GM23338 (cell line): ENCODE data around the gene SLC44A1. TPM values are rescaled to one million over a fixed set of nuclear protein-coding genes. Genes with fewer than 3 reads are reported as not detected.
"Not testable (repeated sequence)": the region's sequence is repeated elsewhere in the genome, so short reads cannot be mapped to it uniquely, and the experiment has no call there.

Source experiments
- ATAC-seq: fragments of 200-7000 bp; cut with Tn5 transposase; 3 replicates; pipeline ENCODE4 v1.9.1; 2020
- DNase-seq: peaks from one replicate; pipeline ENCODE4 v3.0.0-alpha.2; 2015; ENCODE audit warnings: low spot score
- H2AFZ ChIP-seq: fragments of 200-600 bp; sonication (generic); 2 replicates; pipeline ENCODE4 v1.8.0; 2016; ENCODE audit warnings: antibody characterized with exemption, mild to moderate bottlenecking, moderate library complexity
- H3F3A ChIP-seq: fragments of 200-600 bp; sonication (generic); replicated peaks from 2 replicates; pipeline ENCODE4 v1.8.0; 2017; ENCODE audit warnings: antibody characterized with exemption, mixed run types, low read depth
- H3K27ac ChIP-seq: fragments of 200-600 bp; sonication (generic); 2 replicates; pipeline ENCODE4 v1.6.1; 2016; ENCODE audit warnings: low read depth
- H3K27me3 ChIP-seq: fragments of 200-600 bp; sonication (generic); 2 replicates; pipeline ENCODE4 v1.8.0; 2016; ENCODE audit warnings: mild to moderate bottlenecking, mixed run types, moderate library complexity; ENCODE audit not compliant: insufficient read depth
- H3K36me3 ChIP-seq: fragments of 200-600 bp; sonication (generic); 2 replicates; pipeline ENCODE4 v1.8.0; 2016; ENCODE audit warnings: mild to moderate bottlenecking; ENCODE audit not compliant: insufficient read depth
- H3K4me1 ChIP-seq: fragments of 200-600 bp; sonication (generic); 2 replicates; pipeline ENCODE4 v1.8.0; 2016; ENCODE audit warnings: mild to moderate bottlenecking, moderate library complexity; ENCODE audit not compliant: insufficient read depth
- H3K4me2 ChIP-seq: fragments of 200-600 bp; sonication (generic); 2 replicates; pipeline ENCODE4 v1.7.1; 2017; ENCODE audit warnings: mixed run types
- H3K4me3 ChIP-seq: fragments of 200-600 bp; sonication (generic); 2 replicates; pipeline ENCODE4 v1.6.1; 2016; ENCODE audit warnings: mixed run types
- H3K79me2 ChIP-seq: fragments of 200-600 bp; sonication (generic); replicated peaks from 2 replicates; pipeline ENCODE4 v1.8.0; 2017; ENCODE audit warnings: mild to moderate bottlenecking; ENCODE audit not compliant: insufficient read depth
- H3K9me2 ChIP-seq: fragments of 200-600 bp; sonication (generic); 2 replicates; pipeline ENCODE4 v1.8.0; 2017; ENCODE audit not compliant: insufficient read depth
- H4K20me1 ChIP-seq: fragments of 200-600 bp; sonication (generic); replicated peaks from 2 replicates; pipeline ENCODE4 v1.8.0; 2017; ENCODE audit warnings: mild to moderate bottlenecking; ENCODE audit not compliant: insufficient read depth
- H3K27ac Mint-ChIP-seq: 2 replicates; pipeline ENCODE4 v1.8.0; 2020; ENCODE audit warnings: inconsistent platforms, mild to moderate bottlenecking, moderate library complexity, mixed read lengths
- H3K27me3 Mint-ChIP-seq: 3 replicates; pipeline ENCODE4 v1.8.0; 2022; ENCODE audit warnings: low read depth, mild to moderate bottlenecking, moderate library complexity, mixed read lengths, inconsistent platforms; ENCODE audit not compliant: insufficient read depth, poor library complexity
- H3K36me3 Mint-ChIP-seq: 3 replicates; pipeline ENCODE4 v1.8.0; 2021; ENCODE audit warnings: low read depth, mild to moderate bottlenecking, inconsistent platforms, moderate library complexity, mixed read lengths
- H3K4me1 Mint-ChIP-seq: 3 replicates; pipeline ENCODE4 v1.8.0; 2020; ENCODE audit warnings: mild to moderate bottlenecking, inconsistent platforms, mixed read lengths
- H3K4me3 Mint-ChIP-seq: 3 replicates; pipeline ENCODE4 v1.8.0; 2021; ENCODE audit warnings: moderate library complexity, mild to moderate bottlenecking, inconsistent platforms, mixed read lengths
- H3K9me3 Mint-ChIP-seq: 3 replicates; pipeline ENCODE4 v1.8.0; 2020; ENCODE audit warnings: moderate library complexity, mild to moderate bottlenecking, inconsistent platforms, mixed read lengths
- ETS1 ChIP-seq: IDR thresholded peaks from 2 replicates; pipeline ENCODE4 v1.6.1; 2016; ENCODE audit warnings: antibody characterized with exemption
- EZH2 ChIP-seq: fragments of 200-600 bp; sonication (generic); IDR thresholded peaks from one replicate; pipeline ENCODE4 v1.8.0; 2017; ENCODE audit warnings: antibody characterized with exemption, mild to moderate bottlenecking, low read depth; ENCODE audit not compliant: unreplicated experiment
- EZH2phosphoT487 ChIP-seq: fragments of 200-600 bp; sonication (generic); IDR thresholded peaks from one replicate; pipeline ENCODE4 v1.8.1; 2018; ENCODE audit warnings: antibody characterized with exemption; ENCODE audit not compliant: unreplicated experiment
- JUNB ChIP-seq: IDR thresholded peaks from one replicate; pipeline ENCODE4 v1.6.1; 2016; ENCODE audit warnings: antibody characterized with exemption; ENCODE audit not compliant: unreplicated experiment
- NANOG ChIP-seq: IDR thresholded peaks from 2 replicates; pipeline ENCODE4 v1.6.1; 2016; ENCODE audit warnings: antibody characterized with exemption, borderline replicate concordance
- REST ChIP-seq: IDR thresholded peaks from one replicate; pipeline ENCODE4 v1.6.1; 2018; ENCODE audit warnings: antibody characterized with exemption; ENCODE audit not compliant: unreplicated experiment
- STAT1 ChIP-seq: IDR thresholded peaks from one replicate; pipeline ENCODE4 v1.6.1; 2016; ENCODE audit warnings: antibody characterized with exemption; ENCODE audit not compliant: unreplicated experiment
- ZNF114 ChIP-seq: fragments of 250-450 bp; sonication (Bioruptor Pico); IDR thresholded peaks from 2 replicates; pipeline ENCODE4 v1.5.0; 2020; ENCODE audit warnings: mild to moderate bottlenecking, moderate library complexity
- ZNF331 ChIP-seq: fragments of 250-450 bp; sonication (Bioruptor Pico); IDR thresholded peaks from 2 replicates; pipeline ENCODE4 v1.5.0; 2020; ENCODE audit warnings: low read depth, mild to moderate bottlenecking, moderate library complexity
- polyA plus RNA-seq: library from polyadenylated mRNA; unstranded; fragments of >200 nt; fragmentation: Nextera tagmentation; extraction: Ambion mirVana; gene quantifications from 2 replicates; pipeline ENCODE4 v1.2.1, GENCODE V29; 2016
- total RNA-seq: library from RNA; depleted of rRNA; stranded (reverse); fragments of >200 nt; shearing (Covaris generic); gene quantifications from 2 replicates; pipeline ENCODE4 v1.2.3, GENCODE V29; 2014
- TF ChIP-seq, protein P1 (sequence below), 2 experiments: fragments of 200-600 bp in 1 of 2; sonication (generic) in 1 of 2; conservative IDR thresholded peaks; 2 replicates each; pipeline versions ENCODE4 v1.5.1 to v1.6.1; 2016 to 2017; ENCODE audit warnings: antibody characterized with exemption in 2 of 2, low read depth in 2 of 2, mild to moderate bottlenecking in 2 of 2, moderate library complexity in 1 of 2

The SLC44A1 gene
- total and polyA plus RNA-seq, 2 experiments from 2014 or later: 14.9 to 75.0 TPM

DNA sequence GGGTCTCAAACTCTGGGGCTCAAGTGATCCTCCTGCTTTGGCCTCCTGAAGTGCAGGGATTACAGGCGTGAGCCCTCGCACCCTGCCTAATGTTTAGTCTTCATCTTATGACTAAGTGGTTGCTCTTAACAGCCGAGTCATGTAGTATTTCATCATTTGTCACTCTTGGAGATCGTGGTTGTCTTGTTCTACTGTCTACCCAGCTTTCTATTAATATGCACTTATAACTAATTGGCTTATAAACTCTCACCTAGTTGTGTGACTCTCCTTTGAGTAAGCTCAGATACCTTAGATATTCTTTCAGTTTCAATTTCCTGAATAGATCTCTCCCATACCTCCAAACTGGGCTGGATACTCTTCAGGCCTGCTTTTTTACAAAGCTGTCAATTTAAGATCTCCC is 19.9 kb downstream of the SLC44A1 start (continued):
- TF ChIP-seq, protein P1, sequence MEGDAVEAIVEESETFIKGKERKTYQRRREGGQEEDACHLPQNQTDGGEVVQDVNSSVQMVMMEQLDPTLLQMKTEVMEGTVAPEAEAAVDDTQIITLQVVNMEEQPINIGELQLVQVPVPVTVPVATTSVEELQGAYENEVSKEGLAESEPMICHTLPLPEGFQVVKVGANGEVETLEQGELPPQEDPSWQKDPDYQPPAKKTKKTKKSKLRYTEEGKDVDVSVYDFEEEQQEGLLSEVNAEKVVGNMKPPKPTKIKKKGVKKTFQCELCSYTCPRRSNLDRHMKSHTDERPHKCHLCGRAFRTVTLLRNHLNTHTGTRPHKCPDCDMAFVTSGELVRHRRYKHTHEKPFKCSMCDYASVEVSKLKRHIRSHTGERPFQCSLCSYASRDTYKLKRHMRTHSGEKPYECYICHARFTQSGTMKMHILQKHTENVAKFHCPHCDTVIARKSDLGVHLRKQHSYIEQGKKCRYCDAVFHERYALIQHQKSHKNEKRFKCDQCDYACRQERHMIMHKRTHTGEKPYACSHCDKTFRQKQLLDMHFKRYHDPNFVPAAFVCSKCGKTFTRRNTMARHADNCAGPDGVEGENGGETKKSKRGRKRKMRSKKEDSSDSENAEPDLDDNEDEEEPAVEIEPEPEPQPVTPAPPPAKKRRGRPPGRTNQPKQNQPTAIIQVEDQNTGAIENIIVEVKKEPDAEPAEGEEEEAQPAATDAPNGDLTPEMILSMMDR (conservative IDR thresholded peaks at IDR 0.05; ENCODE audit: low read depth in 2 of 2): no peak
- TF ChIP-seq ETS1 (no peak), REST (no peak)

- H3K4me3 ChIP-seq, H3K36me3 ChIP-seq, H2AFZ ChIP-seq, H3K27me3 Mint-ChIP-seq, ATAC-seq, H3K9me2 ChIP-seq, H3K27me3 ChIP-seq, H3K4me2 ChIP-seq, H4K20me1 ChIP-seq, H3K9me3 Mint-ChIP-seq, H3K4me3 Mint-ChIP-seq, H3K36me3 Mint-ChIP-seq, DNase-seq, H3K27ac ChIP-seq, H3F3A ChIP-seq: not testable (repeated sequence)
- Histone ChIP-seq H3K4me1 (peaks cover 13% of the 10 kb centered on the region), H3K79me2 (peaks cover 97% of the 10 kb centered on the region)
- Mint-ChIP-seq H3K4me1 (peaks cover 33% of the 10 kb centered on the region), H3K27ac (0 out of 2 replicates have a peak overlapping the region, but pooled peaks have one; percentile 21)
These were observed 23.8 kb downstream of the SLC44A1 start for GRCh38 chr9:105268254-105268653.

DNA sequence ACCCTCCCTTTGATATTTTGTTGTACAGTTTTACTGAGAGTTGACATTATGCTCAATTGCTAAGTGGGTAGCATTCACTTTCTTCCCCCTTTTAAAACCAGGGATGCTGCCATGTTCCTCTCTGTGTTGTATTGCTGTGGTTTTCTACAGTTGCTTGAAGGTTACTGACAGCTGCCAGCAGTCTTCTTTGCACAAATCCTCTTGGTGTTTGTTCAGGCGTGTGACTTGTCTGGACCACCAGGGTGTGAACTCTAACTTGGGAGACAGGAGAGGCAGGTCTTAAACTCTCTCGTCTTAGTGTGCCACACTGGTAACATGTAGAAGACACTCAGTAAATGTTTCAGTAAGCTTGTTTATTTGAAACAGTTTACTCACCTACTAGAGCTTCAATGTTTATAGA is 25.1 kb downstream of the SLC44A1 start:
- no peak for DNase-seq
- no peak overlapping the region for H2AFZ ChIP-seq
- no peaks in the 10 kb centered on the region for H3K36me3 Mint-ChIP-seq
- no peak overlapping the region for H3K4me3 Mint-ChIP-seq
- H3K27ac Mint-ChIP-seq: no peak overlapping the region
- no peaks in the 10 kb centered on the region for H3F3A ChIP-seq
- no peaks in the 10 kb centered on the region for H4K20me1 ChIP-seq
- H3K9me2 ChIP-seq: no peaks in the 10 kb centered on the region
- no peaks in the 10 kb centered on the region; the same call in 2 of the 3 replicates for H3K9me3 Mint-ChIP-seq
- peaks cover 2% of the 10 kb centered on the region for H3K27me3 Mint-ChIP-seq
- H3K27me3 ChIP-seq: no peaks in the 10 kb centered on the region
- no peak overlapping the region for H3K4me2 ChIP-seq
- no peak overlapping the region for H3K27ac ChIP-seq
- peaks cover 97% of the 10 kb centered on the region for H3K79me2 ChIP-seq
- peaks cover 13% of the 10 kb centered on the region for H3K4me1 ChIP-seq
- H3K4me1 Mint-ChIP-seq: peaks cover 38% of the 10 kb centered on the region
- ATAC-seq: peak; percentile 45; the same call in 2 of the 3 replicates
- H3K4me3 ChIP-seq: no peak overlapping the region
- no peaks in the 10 kb centered on the region for H3K36me3 ChIP-seq
- TF ChIP-seq REST: no peak
- TF ChIP-seq EZH2: no peak
- TF ChIP-seq JUNB: no peak
- no peak for TF ChIP-seq ZNF114 (CRISPR knock-in tag)
- TF ChIP-seq STAT1: no peak
- no peak for TF ChIP-seq EZH2phosphoT487
- no peak for TF ChIP-seq ZNF331
- no peak for TF ChIP-seq ETS1
- no peak for TF ChIP-seq NANOG
